Loucy (cell line): ENCODE measurements around the gene RFESD.

Experiments used
- H2AFZ ChIP-seq: fragments of 200-600 bp; sonication (generic); 2 replicates; pipeline ENCODE4 v1.6.0; 2016; ENCODE audit warnings: antibody characterized with exemption, mild to moderate bottlenecking, low read length, moderate library complexity
- H3F3A ChIP-seq: fragments of 200-600 bp; 2 replicates; pipeline ENCODE4 v1.6.0; 2016; ENCODE audit warnings: antibody characterized with exemption, low read depth, mild to moderate bottlenecking
- H3K27me3 ChIP-seq: fragments of 200-600 bp; sonication (generic); 2 replicates; pipeline ENCODE4 v1.6.1; 2014; ENCODE audit warnings: low read length, mild to moderate bottlenecking; ENCODE audit not compliant: insufficient read depth, poor library complexity, severe bottlenecking
- H3K36me3 ChIP-seq: fragments of 200-600 bp; sonication (generic); 2 replicates; pipeline ENCODE4 v1.6.1; 2016; ENCODE audit warnings: low read length; ENCODE audit not compliant: insufficient read depth
- H3K4me1 ChIP-seq: fragments of 200-600 bp; sonication (generic); 2 replicates; pipeline ENCODE4 v1.5.1; 2014; ENCODE audit warnings: low read length, mild to moderate bottlenecking; ENCODE audit not compliant: insufficient read depth, poor library complexity, severe bottlenecking
- H3K4me2 ChIP-seq: fragments of 200-600 bp; sonication (generic); 2 replicates; pipeline ENCODE4 v1.6.0; 2014; ENCODE audit warnings: antibody characterized with exemption, low read length, low read depth, mild to moderate bottlenecking; ENCODE audit not compliant: poor library complexity, severe bottlenecking
- H3K4me3 ChIP-seq: fragments of 200-600 bp; sonication (generic); 2 replicates; pipeline ENCODE4 v1.5.1; 2014; ENCODE audit warnings: low read length, mild to moderate bottlenecking, mixed read lengths; ENCODE audit not compliant: poor library complexity, severe bottlenecking
- H3K79me2 ChIP-seq: fragments of 200-600 bp; sonication (generic); 2 replicates; pipeline ENCODE4 v1.6.1; 2014; ENCODE audit warnings: low read length; ENCODE audit not compliant: insufficient read depth
- H3K9ac ChIP-seq: fragments of 200-600 bp; sonication (generic); 2 replicates; pipeline ENCODE4 v1.6.0; 2014; ENCODE audit warnings: mild to moderate bottlenecking, low read depth, low read length, moderate library complexity; ENCODE audit not compliant: poor library complexity, severe bottlenecking
- H3K9me2 ChIP-seq: fragments of 200-600 bp; sonication (generic); replicated peaks from 2 replicates; pipeline ENCODE4 v1.6.1; 2016; ENCODE audit warnings: low read depth, low read length, mixed read lengths
- H3K9me3 ChIP-seq: fragments of 200-600 bp; sonication (generic); 2 replicates; pipeline ENCODE4 v1.6.1; 2014; ENCODE audit warnings: mild to moderate bottlenecking, antibody characterized with exemption, low read length, low read depth; ENCODE audit not compliant: insufficient read depth
- H4K20me1 ChIP-seq: fragments of 200-600 bp; sonication (generic); 2 replicates; pipeline ENCODE4 v1.6.0; 2014; ENCODE audit warnings: antibody characterized with exemption, low read length, mild to moderate bottlenecking; ENCODE audit not compliant: insufficient read depth, poor library complexity, severe bottlenecking
- CTCF ChIP-seq: fragments of 200-600 bp; sonication (generic); conservative IDR thresholded peaks from 2 replicates; pipeline ENCODE4 v1.5.1; 2014; ENCODE audit warnings: mild to moderate bottlenecking, antibody characterized with exemption, low read length
- EZH2phosphoT487 ChIP-seq: fragments of 200-600 bp; IDR thresholded peaks from 2 replicates; pipeline ENCODE4 v1.6.1; 2018; ENCODE audit warnings: antibody characterized with exemption, mild to moderate bottlenecking, moderate library complexity, borderline replicate concordance

The RFESD gene

GRCh38 chr5:95610546-95610945, 36.0 kb upstream of the RFESD start:
- H3K9me2 ChIP-seq: no peaks in the 10 kb centered on the region
- H3K4me1 ChIP-seq: peaks cover 5% of the 10 kb centered on the region
- peaks cover 9% of the 10 kb centered on the region; the same call in 1 of the 2 replicates for H3K9me3 ChIP-seq
- no peaks in the 10 kb centered on the region for H3K36me3 ChIP-seq
- TF ChIP-seq EZH2phosphoT487: no peak
- no peaks in the 10 kb centered on the region for H3K27me3 ChIP-seq
- H3K4me3 ChIP-seq: no peak overlapping the region
- H4K20me1 ChIP-seq: no peaks in the 10 kb centered on the region
- H3F3A ChIP-seq: no peaks in the 10 kb centered on the region
- H3K9ac ChIP-seq: no peak overlapping the region
- H3K4me2 ChIP-seq: no peak overlapping the region
- H3K79me2 ChIP-seq: no peaks in the 10 kb centered on the region; the same call in 1 of the 2 replicates
- no peak overlapping the region for H2AFZ ChIP-seq

DNA sequence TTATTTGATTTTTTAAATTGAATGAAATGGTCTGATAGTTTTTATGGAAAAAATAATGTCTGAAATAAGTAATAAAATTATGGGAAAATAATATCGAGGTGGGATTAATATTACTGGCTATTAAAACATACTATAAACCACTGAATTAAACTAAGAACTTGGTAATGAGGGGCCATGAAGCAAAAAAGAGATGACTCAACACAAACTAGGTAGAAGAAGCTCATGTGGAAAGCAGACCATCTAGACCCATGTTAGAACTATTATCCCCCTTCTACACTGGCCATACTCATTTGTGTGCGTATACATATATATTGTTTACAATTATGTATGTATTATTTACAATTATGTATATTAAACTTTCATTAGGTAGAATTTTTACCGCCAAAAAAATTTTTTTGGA, 35.2 kb upstream of the RFESD start:
- TF ChIP-seq CTCF: no peak
- TF ChIP-seq EZH2phosphoT487: no peak
- H3K9ac ChIP-seq: no peak overlapping the region
- H2AFZ ChIP-seq: no peak overlapping the region
- H3K36me3 ChIP-seq: no peaks in the 10 kb centered on the region
- H3K9me3 ChIP-seq: peaks cover 9% of the 10 kb centered on the region; the same call in 1 of the 2 replicates
- no peaks in the 10 kb centered on the region for H3K27me3 ChIP-seq
- H3K4me3 ChIP-seq: no peak overlapping the region
- H3K9me2 ChIP-seq: no peaks in the 10 kb centered on the region
- peaks cover 7% of the 10 kb centered on the region for H3K4me1 ChIP-seq
- H3K4me2 ChIP-seq: no peak overlapping the region
- H4K20me1 ChIP-seq: no peaks in the 10 kb centered on the region
- H3F3A ChIP-seq: no peaks in the 10 kb centered on the region
- peaks cover 3% of the 10 kb centered on the region for H3K79me2 ChIP-seq

DNA sequence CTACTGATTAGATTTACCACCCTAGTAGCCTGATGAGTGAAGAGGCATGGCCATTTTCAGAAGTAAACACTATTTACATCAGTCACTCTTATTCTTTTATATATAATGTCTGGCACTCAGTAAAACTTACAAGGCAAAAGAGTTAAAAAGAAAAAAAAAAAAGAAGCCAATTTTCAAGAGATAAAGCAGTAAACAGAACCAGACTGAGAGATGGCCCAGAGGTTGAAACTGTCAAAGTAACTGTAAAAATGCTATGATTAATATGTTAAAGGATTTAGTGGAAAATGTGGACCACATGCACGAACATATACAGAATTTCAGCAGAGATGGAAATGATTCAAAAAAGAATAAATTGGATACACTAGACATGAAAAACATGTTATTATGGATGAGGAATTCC, 33.1 kb upstream of the RFESD start:
- no peak overlapping the region for H3K9ac ChIP-seq
- H3K36me3 ChIP-seq: no peaks in the 10 kb centered on the region
- no peak overlapping the region for H3K4me3 ChIP-seq
- H3K9me3 ChIP-seq: peaks cover 9% of the 10 kb centered on the region; the same call in 1 of the 2 replicates
- H2AFZ ChIP-seq: no peak overlapping the region
- no peaks in the 10 kb centered on the region for H3K27me3 ChIP-seq
- H3K9me2 ChIP-seq: no peaks in the 10 kb centered on the region
- TF ChIP-seq EZH2phosphoT487: no peak
- no peak for TF ChIP-seq CTCF
- no peak overlapping the region for H3K4me2 ChIP-seq
- peaks cover 18% of the 10 kb centered on the region for H3K79me2 ChIP-seq
- H3K4me1 ChIP-seq: peaks cover 22% of the 10 kb centered on the region
- no peaks in the 10 kb centered on the region for H3F3A ChIP-seq
- no peaks in the 10 kb centered on the region for H4K20me1 ChIP-seq

GRCh38 chr5:95615164-95615467, 31.5 kb upstream of the RFESD start:
- Histone ChIP-seq H3K4me1 (peaks cover 36% of the 10 kb centered on the region), H3K36me3 (no peaks in the 10 kb centered on the region), H3K9ac (no peak overlapping the region), H3K27me3 (no peaks in the 10 kb centered on the region), H3K4me2 (no peak overlapping the region), H3K9me2 (no peaks in the 10 kb centered on the region), H4K20me1 (no peaks in the 10 kb centered on the region), H3K9me3 (peaks cover 9% of the 10 kb centered on the region; the same call in 1 of the 2 replicates), H3F3A (no peaks in the 10 kb centered on the region), H3K4me3 (no peak overlapping the region), H3K79me2 (peaks cover 34% of the 10 kb centered on the region), H2AFZ (no peak overlapping the region)
- TF ChIP-seq CTCF: no peak
- TF ChIP-seq EZH2phosphoT487: no peak
